D721Med (cell line): ENCODE measurements around the gene PCOLCE2.

Experiments
- DNase-seq: peaks from one replicate; pipeline ENCODE4 v3.0.0; 2011; ENCODE audit warnings: low spot score; ENCODE audit not compliant: insufficient read length
- FAIRE-seq: peaks from 2 replicates; lab custom pipeline; 2011; peaks lifted over from hg19 to GRCh38; lab: Jason Lieb, UNC
- CTCF ChIP-seq: IDR thresholded peaks from 2 replicates; pipeline ENCODE4 v1.5.1; 2012; ENCODE audit warnings: mild to moderate bottlenecking, control low read depth; ENCODE audit not compliant: insufficient read depth; ENCODE audit errors: missing control alignments

PCOLCE2 gene

DNA sequence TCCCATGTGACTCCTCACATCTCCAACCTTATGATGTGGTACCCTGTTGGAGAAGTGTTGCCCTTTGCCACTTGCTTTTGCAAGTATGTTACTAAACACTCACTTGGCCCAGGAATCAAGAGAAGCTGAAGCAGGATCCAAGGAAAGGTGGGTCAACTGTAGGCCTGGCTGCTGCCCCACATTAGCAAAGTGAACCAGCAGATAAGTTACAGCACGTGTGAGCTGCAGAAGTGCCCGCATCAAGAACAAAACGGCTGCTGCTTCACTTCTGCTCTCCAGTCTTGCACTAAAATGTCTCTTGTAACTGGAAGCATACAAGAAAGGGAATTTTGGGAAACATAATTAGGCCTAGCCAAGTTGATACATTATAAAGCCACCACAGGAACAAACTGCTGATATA is 79.6 kb downstream of the PCOLCE2 start:
- no peak for DNase-seq
- no peak for TF ChIP-seq CTCF
- no peak for FAIRE-seq

DNA sequence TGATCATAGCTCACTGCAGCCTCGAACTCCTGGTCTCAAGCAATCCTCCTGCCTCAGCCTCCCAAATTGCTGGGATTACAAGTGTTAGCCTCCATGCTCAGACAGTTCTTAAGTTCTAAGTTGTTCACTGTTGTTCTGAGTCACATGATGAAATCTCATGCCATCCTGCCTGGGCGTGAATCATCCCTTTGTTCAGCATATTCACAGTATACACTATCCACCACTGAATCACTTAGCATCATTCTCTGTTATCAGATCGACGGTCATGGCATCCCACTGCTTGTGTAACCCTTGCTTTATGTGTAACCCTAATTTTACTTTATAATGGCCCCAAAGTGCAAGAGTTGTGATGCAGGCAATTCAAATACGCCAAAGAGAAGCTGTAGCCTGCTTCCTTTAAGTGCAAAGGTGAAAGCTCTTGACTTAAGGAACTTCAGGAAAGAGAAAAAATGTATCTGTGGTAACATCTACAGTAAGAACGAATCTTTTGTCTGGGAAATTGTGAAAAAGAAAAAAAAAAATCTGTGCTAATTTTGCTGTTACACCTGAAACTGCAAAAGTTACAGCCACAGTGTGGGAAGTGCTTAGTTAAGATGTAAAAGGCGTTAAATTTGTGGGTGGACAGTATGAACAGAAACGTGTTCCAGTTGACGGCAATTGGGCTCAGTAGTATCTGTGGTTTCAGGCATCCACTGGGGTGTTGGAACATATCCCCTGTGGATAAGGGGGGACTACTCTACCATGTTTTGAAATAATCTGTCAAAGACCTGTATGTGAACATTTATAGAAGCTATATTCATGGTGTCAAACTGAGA is 80.6 kb downstream of the PCOLCE2 start:
- no peak for DNase-seq
- no peak for FAIRE-seq
- TF ChIP-seq CTCF = no peak

DNA sequence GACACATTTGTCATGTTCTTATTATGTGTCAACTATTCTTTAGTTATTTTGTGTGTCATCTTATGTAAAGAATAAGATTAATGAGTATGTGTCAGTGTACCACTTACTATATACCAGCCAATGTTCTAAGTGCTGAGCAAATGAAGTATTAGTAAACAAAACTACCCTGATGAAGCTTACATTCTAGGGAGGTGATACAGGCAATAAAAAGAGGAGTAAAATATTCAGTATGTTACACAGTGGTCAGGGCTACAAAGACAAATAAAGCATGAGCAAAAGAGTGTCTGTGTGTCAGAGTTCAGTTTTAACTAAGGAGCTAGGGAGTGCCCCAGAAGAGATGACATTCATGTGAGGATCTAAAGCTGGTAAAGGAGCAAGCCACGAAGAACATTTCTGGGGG is 86.0 kb downstream of the PCOLCE2 start:
- no peak for FAIRE-seq
- no peak for TF ChIP-seq CTCF

GRCh38 chr3:142801746-142802145 is 87.1 kb downstream of the PCOLCE2 start:
- no peak for TF ChIP-seq CTCF
- FAIRE-seq = no peak
- no peak for DNase-seq

More for the DNA sequence above, 86.0 kb downstream of the PCOLCE2 start:
- no peak for DNase-seq

DNA sequence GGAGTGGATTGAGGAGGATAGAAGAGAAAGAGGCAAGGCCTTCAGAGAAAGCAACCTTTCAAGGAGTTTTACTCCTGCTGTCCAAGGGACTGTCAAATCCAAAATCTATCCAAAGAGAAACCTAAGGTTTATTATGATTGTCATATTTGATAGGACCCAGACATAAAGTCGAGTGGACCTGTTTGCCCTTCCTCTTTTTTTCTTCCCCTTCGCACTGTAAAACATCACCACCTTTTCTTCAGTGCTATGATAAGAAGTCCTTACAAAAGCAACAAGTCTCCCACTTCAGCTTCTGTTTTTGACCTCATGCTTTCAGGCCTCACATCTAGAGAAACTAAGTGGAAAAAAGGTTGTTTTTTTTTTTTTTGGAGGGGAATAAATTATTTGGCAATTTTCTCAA is 92.1 kb downstream of the PCOLCE2 start:
- TF ChIP-seq CTCF = no peak
- FAIRE-seq (no peak), DNase-seq (no peak)

- DNase-seq (no peak), FAIRE-seq (no peak)
- TF ChIP-seq CTCF = no peak
Observed at GRCh38 chr3:142795332-142795731, 93.6 kb downstream of the PCOLCE2 start.

DNA sequence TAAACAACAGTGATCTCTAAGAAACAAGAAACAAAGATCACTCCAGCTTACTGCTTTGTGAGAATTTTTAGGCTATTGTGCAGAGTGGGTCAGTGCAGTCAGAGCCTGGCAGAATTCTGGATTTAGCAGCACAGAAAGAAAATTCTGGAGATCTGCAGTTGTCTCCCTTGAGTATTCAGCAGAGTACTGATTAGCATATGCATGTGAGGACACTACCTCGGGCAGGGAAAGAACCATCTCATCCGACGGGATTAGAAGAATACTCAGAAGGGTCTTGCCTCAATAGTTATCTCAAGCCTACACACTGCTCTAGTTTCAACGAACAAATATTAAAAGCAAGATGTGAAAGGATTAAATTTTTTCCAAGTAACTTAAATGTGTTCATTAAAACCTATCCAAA is 94.4 kb downstream of the PCOLCE2 start:
- TF ChIP-seq CTCF = no peak
- DNase-seq (no peak), FAIRE-seq (peak; percentile 16)
